ENCODE measurements around the gene ANGPT4.
A peak's percentile ranks its signal among the peaks of the same experiment; 100 is the strongest.

ANGPT4 gene

DNA sequence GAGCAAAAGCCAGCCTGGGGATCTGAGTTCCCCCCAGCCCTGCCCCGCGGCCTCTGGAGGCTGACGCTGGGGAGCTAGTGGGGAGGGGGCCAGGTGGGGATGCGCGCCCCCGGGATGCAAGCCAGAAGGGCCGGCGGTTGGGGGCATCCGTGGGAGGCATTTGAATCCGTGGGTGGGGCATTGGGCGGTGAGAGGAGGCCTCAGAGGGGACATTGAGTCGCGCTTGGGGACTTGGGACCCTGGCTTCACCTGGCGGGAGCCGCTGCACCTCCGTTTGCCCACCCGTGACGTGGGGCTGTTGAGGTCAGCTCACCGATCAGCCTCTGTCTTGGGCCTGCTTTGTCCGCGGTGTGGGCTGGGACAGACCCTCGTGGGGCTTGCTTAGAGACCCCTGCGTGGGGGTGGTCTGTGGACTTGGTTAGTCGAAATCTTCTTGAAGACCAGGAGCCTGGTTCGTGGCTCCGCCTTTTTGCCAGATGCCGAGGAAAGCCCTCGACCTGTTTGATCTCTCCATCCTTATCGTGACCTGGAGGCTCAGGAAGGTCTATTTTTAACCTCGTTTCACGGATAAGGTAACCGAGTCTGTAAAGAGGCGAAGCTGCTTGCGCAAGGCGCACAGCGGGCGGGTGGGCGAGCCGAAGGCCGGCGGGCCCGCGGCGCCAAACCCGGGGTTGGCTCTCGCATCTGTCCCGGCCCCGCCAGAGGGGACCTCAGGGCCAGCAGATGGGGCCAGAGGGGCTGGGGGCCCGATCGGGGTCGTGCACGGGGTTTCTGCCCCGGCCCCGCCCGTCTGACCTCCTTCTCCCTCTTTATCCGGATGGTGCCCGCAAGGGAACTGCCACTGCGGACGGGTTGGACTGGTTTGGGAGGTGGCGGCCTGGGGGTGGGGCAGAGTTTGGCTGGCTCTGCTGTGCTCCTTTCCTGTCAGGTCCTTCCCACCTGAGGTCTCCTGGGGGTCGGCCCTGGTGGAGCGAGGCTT is 74.3 kb downstream of the ANGPT4 start:
- H3K27me3 ChIP-seq (ENCODE audit: insufficient read depth, poor library complexity, severe bottlenecking) = no peaks in the 10 kb centered on the region
- DNase-seq (ENCODE audit: low spot score) (no peak), ATAC-seq (ENCODE audit: low read depth) (peak; percentile 34)
- H3K9me3 ChIP-seq (ENCODE audit: severe bottlenecking) = no peaks in the 10 kb centered on the region
- TF ChIP-seq, protein P1, sequence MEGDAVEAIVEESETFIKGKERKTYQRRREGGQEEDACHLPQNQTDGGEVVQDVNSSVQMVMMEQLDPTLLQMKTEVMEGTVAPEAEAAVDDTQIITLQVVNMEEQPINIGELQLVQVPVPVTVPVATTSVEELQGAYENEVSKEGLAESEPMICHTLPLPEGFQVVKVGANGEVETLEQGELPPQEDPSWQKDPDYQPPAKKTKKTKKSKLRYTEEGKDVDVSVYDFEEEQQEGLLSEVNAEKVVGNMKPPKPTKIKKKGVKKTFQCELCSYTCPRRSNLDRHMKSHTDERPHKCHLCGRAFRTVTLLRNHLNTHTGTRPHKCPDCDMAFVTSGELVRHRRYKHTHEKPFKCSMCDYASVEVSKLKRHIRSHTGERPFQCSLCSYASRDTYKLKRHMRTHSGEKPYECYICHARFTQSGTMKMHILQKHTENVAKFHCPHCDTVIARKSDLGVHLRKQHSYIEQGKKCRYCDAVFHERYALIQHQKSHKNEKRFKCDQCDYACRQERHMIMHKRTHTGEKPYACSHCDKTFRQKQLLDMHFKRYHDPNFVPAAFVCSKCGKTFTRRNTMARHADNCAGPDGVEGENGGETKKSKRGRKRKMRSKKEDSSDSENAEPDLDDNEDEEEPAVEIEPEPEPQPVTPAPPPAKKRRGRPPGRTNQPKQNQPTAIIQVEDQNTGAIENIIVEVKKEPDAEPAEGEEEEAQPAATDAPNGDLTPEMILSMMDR (IDR thresholded peaks at IDR 0.05; ENCODE audit: poor library complexity, severe bottlenecking) = no peak
- peak overlapping the region; percentile 59 for H3K4me3 ChIP-seq (ENCODE audit: severe bottlenecking)
- H3K27ac ChIP-seq (ENCODE audit: poor library complexity, severe bottlenecking) = peak overlapping the region; percentile 88
- H3K36me3 ChIP-seq (ENCODE audit: low read depth) = peaks cover 21% of the 10 kb centered on the region
- peaks cover 33% of the 10 kb centered on the region for H3K4me1 ChIP-seq (ENCODE audit: insufficient read depth, poor library complexity, severe bottlenecking)

DNA sequence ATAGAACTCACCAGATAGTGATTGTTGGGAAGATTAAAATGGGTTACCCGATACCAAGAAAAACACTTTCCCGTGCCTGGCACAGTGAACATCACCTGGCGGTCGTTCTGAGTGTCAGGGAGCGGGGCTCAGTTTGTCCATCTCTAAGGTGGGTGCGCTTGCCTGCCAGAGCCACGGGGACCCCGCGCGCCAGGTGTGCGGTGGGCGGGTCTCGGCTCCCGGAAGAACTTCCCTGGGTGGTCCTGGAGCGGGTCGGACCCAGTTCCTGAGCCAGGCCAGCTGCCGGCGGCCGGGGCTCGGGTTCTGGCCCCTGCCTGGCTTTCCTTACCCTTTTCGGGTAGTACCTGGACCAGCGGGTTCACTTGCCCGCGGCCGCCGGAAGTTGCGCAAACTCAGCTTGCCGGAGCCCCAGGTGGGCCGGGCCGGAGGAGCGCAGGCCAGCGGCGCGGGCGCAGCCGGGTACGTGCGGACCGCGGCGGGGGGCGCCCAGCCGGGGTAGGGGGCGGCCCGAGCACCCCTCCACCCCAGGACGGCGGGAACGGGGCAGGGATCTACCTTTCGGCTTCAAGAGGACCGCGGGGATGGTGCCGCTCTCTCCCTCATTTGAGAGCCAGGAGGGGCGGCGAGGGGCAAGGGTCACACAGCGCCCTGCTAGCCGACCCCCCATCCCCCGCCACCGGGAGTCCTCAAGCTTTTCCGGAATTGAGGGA is 75.1 kb downstream of the ANGPT4 start:
- Histone ChIP-seq H3K27ac (ENCODE audit: poor library complexity, severe bottlenecking) (peak overlapping the region; percentile 88), H3K27me3 (ENCODE audit: insufficient read depth, poor library complexity, severe bottlenecking) (no peaks in the 10 kb centered on the region), H3K4me3 (ENCODE audit: severe bottlenecking) (peak overlapping the region; percentile 59), H3K36me3 (ENCODE audit: low read depth) (peaks cover 13% of the 10 kb centered on the region), H3K9me3 (ENCODE audit: severe bottlenecking) (no peaks in the 10 kb centered on the region), H3K4me1 (ENCODE audit: insufficient read depth, poor library complexity, severe bottlenecking) (peaks cover 39% of the 10 kb centered on the region)
- DNase-seq (ENCODE audit: low spot score) = no peak
- ATAC-seq (ENCODE audit: low read depth) = 0 out of 3 replicates have a peak, but pooled peaks have one; percentile 26
- TF ChIP-seq, protein P1 (IDR thresholded peaks at IDR 0.05; ENCODE audit: poor library complexity, severe bottlenecking) = no peak

GRCh38 chr20:840503-840857 is 75.7 kb downstream of the ANGPT4 start:
- Histone ChIP-seq H3K27me3 (ENCODE audit: insufficient read depth, poor library complexity, severe bottlenecking) (no peaks in the 10 kb centered on the region), H3K27ac (ENCODE audit: poor library complexity, severe bottlenecking) (peak overlapping the region; percentile 88), H3K36me3 (ENCODE audit: low read depth) (peaks cover 8% of the 10 kb centered on the region), H3K4me3 (ENCODE audit: severe bottlenecking) (no peak overlapping the region), H3K9me3 (ENCODE audit: severe bottlenecking) (no peaks in the 10 kb centered on the region), H3K4me1 (ENCODE audit: insufficient read depth, poor library complexity, severe bottlenecking) (peaks cover 42% of the 10 kb centered on the region)
- TF ChIP-seq, protein P1 (IDR thresholded peaks at IDR 0.05; ENCODE audit: poor library complexity, severe bottlenecking) = no peak
- DNase-seq (ENCODE audit: low spot score) (no peak), ATAC-seq (ENCODE audit: low read depth) (no peak)

DNA sequence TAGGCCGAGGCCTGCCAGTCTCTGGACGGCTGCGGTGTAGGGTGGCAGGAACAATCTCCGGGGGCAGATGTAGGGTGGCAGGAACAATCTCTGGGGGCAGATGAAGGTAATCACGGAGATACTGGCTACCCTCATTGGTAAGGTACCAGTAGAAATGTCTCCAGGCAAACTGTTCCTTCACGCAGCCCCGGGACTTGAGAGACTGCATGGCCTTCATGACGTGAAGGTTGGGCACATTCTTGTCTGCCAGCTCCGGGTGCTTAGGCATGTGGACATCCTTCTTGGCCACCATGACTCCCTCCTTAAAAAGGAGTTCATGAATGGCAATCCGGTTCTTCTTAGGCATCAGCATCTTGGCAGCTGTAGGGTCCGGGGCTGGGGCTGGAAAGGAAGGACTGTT is 76.5 kb downstream of the ANGPT4 start:
- peak overlapping the region; percentile 88 for H3K27ac ChIP-seq (ENCODE audit: poor library complexity, severe bottlenecking)
- H3K9me3 ChIP-seq (ENCODE audit: severe bottlenecking) = no peaks in the 10 kb centered on the region
- H3K4me1 ChIP-seq (ENCODE audit: insufficient read depth, poor library complexity, severe bottlenecking) = peaks cover 44% of the 10 kb centered on the region
- ATAC-seq (ENCODE audit: low read depth) (no peak), DNase-seq (ENCODE audit: low spot score) (no peak)
- H3K27me3 ChIP-seq (ENCODE audit: insufficient read depth, poor library complexity, severe bottlenecking) = no peaks in the 10 kb centered on the region
- no peak overlapping the region for H3K4me3 ChIP-seq (ENCODE audit: severe bottlenecking)
- TF ChIP-seq, protein P1 (IDR thresholded peaks at IDR 0.05; ENCODE audit: poor library complexity, severe bottlenecking) = no peak
- H3K36me3 ChIP-seq (ENCODE audit: low read depth) = peaks cover under 1% of the 10 kb centered on the region; the same call in 1 of the 2 replicates
